H7 (cell line): ENCODE results near the gene OLIG2. TPM values are rescaled to one million over a fixed set of nuclear protein-coding genes. Genes with fewer than 3 reads are reported as not detected.
A peak's percentile ranks its signal among the peaks of the same experiment; 100 is the strongest.

Experiments
- DNase-seq: peaks from one replicate; pipeline ENCODE4 v3.0.0; 2012
- H3K27me3 ChIP-seq: 2 replicates; pipeline ENCODE4 v1.6.0; 2011; ENCODE audit warnings: mild to moderate bottlenecking, low read length; ENCODE audit not compliant: control insufficient read depth, insufficient read depth
- H3K36me3 ChIP-seq: replicated peaks from 2 replicates; pipeline ENCODE4 v1.5.1; 2011; ENCODE audit warnings: low read length; ENCODE audit not compliant: control insufficient read depth, insufficient read depth
- H3K4me3 ChIP-seq: 2 replicates; pipeline ENCODE4 v1.5.1; 2011; ENCODE audit warnings: low read depth, mild to moderate bottlenecking, control low read depth, low read length, moderate library complexity; ENCODE audit not compliant: insufficient read depth
- total RNA-seq: library from RNA; depleted of rRNA; stranded (reverse); fragments of >200 nt; shearing (Covaris generic); gene quantifications from 2 replicates; pipeline ENCODE4 v1.2.3, GENCODE V29; 2014

The OLIG2 gene
- total RNA-seq, 1 experiment from 2014 or later = 0.17 TPM

DNA sequence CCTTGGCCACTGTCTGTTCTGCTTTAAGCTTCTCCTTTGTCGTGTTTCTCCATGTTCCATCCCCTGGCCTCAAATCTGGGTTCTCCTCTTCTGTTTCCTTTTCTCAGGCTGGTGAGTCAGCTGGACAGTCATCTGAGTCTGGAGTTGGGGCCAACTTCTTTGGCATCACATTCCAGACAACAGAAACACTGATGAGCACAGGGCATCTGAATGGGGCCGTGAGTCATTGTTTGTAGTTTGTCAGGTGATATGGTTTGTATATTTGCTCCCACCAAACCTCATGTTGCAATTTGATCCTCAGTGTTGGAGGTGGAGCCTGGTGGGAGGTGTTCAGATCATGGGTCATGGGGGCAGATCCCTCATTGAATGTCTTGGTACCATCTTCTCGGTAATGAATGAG lies 14.3 kb upstream of the OLIG2 start:
- Histone ChIP-seq H3K36me3 (no peaks in the 10 kb centered on the region), H3K4me3 (no peak overlapping the region), H3K27me3 (peaks cover 11% of the 10 kb centered on the region)
- no peak for DNase-seq

- peaks cover 29% of the 10 kb centered on the region for H3K27me3 ChIP-seq
- no peak overlapping the region for H3K4me3 ChIP-seq
- no peak for DNase-seq
- no peaks in the 10 kb centered on the region for H3K36me3 ChIP-seq
These were observed 12.1 kb upstream of the OLIG2 start for GRCh38 chr21:33013626-33014025.

GRCh38 chr21:33014331-33014730 lies 11.4 kb upstream of the OLIG2 start:
- H3K4me3 ChIP-seq = no peak overlapping the region
- H3K36me3 ChIP-seq = no peaks in the 10 kb centered on the region
- H3K27me3 ChIP-seq = peaks cover 36% of the 10 kb centered on the region
- no peak for DNase-seq

GRCh38 chr21:33015096-33015495 lies 10.6 kb upstream of the OLIG2 start:
- Histone ChIP-seq H3K36me3 (no peaks in the 10 kb centered on the region), H3K4me3 (no peak overlapping the region), H3K27me3 (peaks cover 43% of the 10 kb centered on the region)
- DNase-seq = no peak

DNA sequence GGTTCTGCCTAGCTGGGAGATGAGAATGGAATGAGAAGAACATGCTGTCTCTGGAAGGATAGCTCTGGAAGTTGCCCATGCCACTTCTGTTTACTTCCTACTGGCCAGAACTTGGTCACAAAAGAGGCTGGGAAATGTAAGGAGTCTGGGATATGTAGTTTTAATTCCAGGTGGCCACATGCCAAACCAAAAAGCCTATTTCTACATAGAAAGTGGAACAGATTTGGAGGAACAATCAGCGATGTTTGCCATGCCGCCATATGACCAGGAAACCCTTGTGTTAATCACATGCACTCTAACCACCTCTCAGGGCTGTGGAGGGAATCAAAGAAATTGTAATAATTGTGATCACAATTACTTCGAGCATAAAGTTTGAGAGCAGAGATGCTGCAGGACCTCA lies 10.0 kb upstream of the OLIG2 start:
- Histone ChIP-seq H3K4me3 (no peak overlapping the region), H3K27me3 (peaks cover 50% of the 10 kb centered on the region), H3K36me3 (no peaks in the 10 kb centered on the region)
- no peak for DNase-seq

DNA sequence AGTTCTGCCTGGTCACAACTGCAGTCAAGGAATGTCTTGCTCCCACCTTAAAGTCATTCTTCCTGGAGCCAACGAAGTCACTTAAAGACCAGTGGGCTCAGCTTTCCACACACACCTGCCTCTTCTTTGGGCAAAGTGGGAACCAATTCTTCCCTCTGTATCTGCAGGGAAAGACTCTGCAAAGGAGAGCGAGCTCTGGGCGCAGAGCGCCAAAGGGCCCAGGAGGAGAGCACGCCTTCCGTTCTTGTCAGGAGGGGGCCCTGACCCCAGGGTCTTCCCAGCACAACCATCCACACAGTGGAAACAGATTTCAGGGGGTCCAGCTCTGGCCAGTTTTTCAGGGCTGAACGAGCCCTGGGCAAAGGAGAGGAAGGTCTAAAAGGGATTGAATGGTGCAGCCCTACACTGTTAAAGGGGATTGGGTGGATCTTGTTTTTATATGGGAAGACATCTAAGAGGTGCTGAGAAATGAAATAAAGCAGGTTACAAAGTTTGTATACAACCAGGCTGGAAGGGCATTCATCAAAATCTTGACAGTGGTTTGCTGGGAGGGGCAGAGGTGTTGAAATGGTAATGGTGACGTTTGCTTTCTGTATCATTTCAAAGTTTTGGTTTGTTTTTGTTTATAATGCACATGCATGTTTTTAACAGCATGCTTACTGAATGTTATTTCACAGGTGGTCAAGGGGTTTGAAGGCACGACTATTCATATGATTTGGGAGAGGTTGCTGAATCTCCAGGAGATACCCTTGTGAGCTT lies 6.8 kb upstream of the OLIG2 start:
- H3K4me3 ChIP-seq = no peak overlapping the region
- peak; percentile 39 for DNase-seq
- peaks cover 81% of the 10 kb centered on the region for H3K27me3 ChIP-seq
- H3K36me3 ChIP-seq = no peaks in the 10 kb centered on the region

- peak overlapping the region; percentile 35 for H3K4me3 ChIP-seq
These were observed 6.2 kb upstream of the OLIG2 start for GRCh38 chr21:33019516-33019884.

DNA sequence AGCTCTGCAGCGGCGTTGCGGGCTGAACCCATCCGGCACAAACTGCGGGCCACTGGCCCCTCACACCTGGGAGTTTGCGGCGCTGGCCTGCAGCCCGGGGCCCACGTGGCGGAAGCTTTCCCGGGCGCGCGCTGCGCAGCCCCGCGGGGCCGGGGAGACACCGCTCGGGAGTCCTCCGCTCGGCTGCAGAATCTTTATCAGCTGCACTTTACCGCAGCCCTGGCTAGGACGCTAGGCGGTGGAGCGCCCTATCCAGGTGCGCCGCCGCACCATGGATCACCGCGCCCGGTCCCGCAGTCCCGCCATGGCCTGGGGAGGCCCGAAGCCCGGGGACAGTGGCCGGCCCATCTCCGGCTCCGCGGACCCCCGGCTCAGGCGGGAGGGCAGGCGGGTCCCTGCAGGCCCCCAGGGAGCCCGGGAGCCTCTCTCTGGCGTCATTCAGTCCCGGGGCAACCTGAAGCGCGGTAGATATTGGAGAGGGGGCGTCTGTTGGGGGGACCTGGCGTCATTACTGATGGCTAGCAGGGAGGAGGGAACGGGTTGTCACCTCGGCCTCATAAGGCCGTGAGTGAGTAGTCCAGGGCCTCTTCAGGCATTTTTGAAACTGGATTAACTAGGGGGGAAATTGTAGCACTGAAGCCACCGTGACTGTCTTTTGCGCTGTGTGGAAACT lies 5.7 kb upstream of the OLIG2 start:
- Histone ChIP-seq H3K4me3 (peak overlapping the region; percentile 35), H3K36me3 (no peaks in the 10 kb centered on the region), H3K27me3 (peaks cover 90% of the 10 kb centered on the region)
- peak; percentile 86 for DNase-seq

More at GRCh38 chr21:33019516-33019884, 6.2 kb upstream of the OLIG2 start:
- peaks cover 87% of the 10 kb centered on the region for H3K27me3 ChIP-seq
- DNase-seq = no peak
- H3K36me3 ChIP-seq = no peaks in the 10 kb centered on the region

DNA sequence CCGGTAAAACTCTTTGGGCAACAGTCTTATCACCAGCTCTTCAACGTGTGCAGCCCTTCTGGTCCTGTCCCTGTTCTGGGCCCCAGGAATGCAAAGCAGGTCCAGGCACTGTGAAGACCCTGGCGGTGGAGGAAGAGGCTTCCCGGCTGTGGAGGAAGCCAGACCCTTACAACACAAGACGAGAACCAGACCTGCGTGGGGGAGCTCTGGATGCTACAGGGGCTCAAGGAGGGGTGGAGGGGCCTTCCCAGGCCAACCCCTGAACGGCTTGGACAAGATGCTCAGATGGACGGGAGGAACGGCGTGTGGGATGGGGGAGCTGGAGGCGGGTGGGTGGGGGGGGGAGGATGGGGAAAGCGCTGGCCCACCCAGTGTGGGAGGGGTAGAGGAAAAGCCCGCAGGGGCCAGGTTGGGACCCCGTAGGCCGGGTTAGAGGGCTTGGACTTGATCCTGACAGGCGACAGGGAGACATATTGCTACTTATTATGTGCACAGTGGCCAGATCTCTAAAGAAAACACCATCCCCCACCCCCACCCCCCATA lies 5.1 kb upstream of the OLIG2 start:
- Histone ChIP-seq H3K27me3 (peaks cover 92% of the 10 kb centered on the region), H3K4me3 (no peak overlapping the region; the same call in 1 of the 2 replicates), H3K36me3 (no peaks in the 10 kb centered on the region)
- DNase-seq = peak; percentile 60

GRCh38 chr21:33021150-33021549 lies 4.6 kb upstream of the OLIG2 start:
- peak; percentile 48 for DNase-seq
- Histone ChIP-seq H3K36me3 (no peaks in the 10 kb centered on the region), H3K27me3 (peaks cover 92% of the 10 kb centered on the region), H3K4me3 (no peak overlapping the region)

DNA sequence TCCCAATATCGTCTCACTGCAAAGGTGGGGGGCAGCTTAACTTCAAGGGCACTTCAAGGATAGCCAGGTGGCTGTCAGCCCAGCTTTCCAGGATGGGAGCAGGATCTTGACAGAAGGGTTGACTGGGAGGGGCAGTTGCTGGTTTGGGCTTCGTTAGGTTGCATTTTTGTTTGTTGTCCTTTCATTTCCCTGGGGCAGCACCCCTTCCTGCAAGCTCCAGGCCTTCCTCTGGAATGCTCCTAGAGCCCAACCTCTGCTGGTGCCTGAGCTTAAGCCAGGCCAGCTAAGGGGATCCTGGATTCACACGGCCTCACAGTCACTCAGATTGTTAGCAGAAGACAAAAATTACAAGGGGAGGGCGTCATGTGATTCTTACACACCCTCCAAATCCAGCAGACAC lies 4.1 kb upstream of the OLIG2 start:
- H3K36me3 ChIP-seq = no peaks in the 10 kb centered on the region
- peak; percentile 52 for DNase-seq
- no peak overlapping the region for H3K4me3 ChIP-seq
- H3K27me3 ChIP-seq = peaks cover 96% of the 10 kb centered on the region

GRCh38 chr21:33022489-33022827 lies 3.3 kb upstream of the OLIG2 start:
- H3K36me3 ChIP-seq = no peaks in the 10 kb centered on the region
- DNase-seq = no peak
- peaks cover 98% of the 10 kb centered on the region for H3K27me3 ChIP-seq
- no peak overlapping the region; the same call in 1 of the 2 replicates for H3K4me3 ChIP-seq

- peak; percentile 79 for DNase-seq
- Histone ChIP-seq H3K36me3 (no peaks in the 10 kb centered on the region), H3K27me3 (peaks cover 99% of the 10 kb centered on the region), H3K4me3 (peak overlapping the region; percentile 9; the same call in 1 of the 2 replicates)
These were observed 2.7 kb upstream of the OLIG2 start for GRCh38 chr21:33022828-33023573.

GRCh38 chr21:33023574-33024200 lies 2.0 kb upstream of the OLIG2 start:
- Histone ChIP-seq H3K36me3 (no peaks in the 10 kb centered on the region), H3K27me3 (peaks cover 99% of the 10 kb centered on the region), H3K4me3 (peak overlapping the region; percentile 9; the same call in 1 of the 2 replicates)
- peak; percentile 75 for DNase-seq
